Activated T-helper 9 cell treated with anti-CD3 and anti-CD28 coated beads, Interleukin-2, amount 50 U/mL, for 16 hours (primary cell): Measurements from ENCODE around the gene ZNF407.
"Not testable (repeated sequence)": the region's sequence is repeated elsewhere in the genome, so short reads cannot be mapped to it uniquely, and the experiment has no call there.

Source experiments
- DNase-seq: peaks from one replicate; pipeline ENCODE4 v3.0.0-alpha.2; 2020; ENCODE audit warnings: low read depth

Gene ZNF407

GRCh38 chr18:74967979-74968378 lies 370.3 kb downstream of the ZNF407 start:
- no peak for DNase-seq

- not testable (repeated sequence) for DNase-seq
Measured at GRCh38 chr18:74971358-74971757, 373.7 kb downstream of the ZNF407 start.

- not testable (repeated sequence) for DNase-seq
Measured at GRCh38 chr18:74971776-74972175, 374.1 kb downstream of the ZNF407 start.

GRCh38 chr18:74972354-74972753 lies 374.7 kb downstream of the ZNF407 start:
- no peak for DNase-seq

DNA sequence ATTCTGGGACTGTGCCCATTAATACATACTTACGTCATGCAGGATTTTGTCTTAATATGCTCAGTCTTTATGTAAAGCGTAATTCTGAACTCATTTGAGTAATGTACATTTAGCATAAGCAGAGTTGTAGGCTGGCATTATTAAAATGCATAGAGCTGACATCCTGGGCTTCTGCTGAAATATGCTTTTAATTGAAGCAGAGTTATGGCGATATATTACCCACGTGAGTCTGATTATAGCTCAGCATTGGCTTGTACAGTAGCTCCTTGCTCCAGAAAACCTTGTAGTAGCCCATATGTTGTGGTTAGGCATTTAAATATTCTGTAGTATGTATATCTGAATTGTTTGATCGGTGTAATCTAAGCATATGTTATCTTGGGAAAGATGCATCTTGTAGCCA lies 377.3 kb downstream of the ZNF407 start:
- DNase-seq = no peak

DNA sequence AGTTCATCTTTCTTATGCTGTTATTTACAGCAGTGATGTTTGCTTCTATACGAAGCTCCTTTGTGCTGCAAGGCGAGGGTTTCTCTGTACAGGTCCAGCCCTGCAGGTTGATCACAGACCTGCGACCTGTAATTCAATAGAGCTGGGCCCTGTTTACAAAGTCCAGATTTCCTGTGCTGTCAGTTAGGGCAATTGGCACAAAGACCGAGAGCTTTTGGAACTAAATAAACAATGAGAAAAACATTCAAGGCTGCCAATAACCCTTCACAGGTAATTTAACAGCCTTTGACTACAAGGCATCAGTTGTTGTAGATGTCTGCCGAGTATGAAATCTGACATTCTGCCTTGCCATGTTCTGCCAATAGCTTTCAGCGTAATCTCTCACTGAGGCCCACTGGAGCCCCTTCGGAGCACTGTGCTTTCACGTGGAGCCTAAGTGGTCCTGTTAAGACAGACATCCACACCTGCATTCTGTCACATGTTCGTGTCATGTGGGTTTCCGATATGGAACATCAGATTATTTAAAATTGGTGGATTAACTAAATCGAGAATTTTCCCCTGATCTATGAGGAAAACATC lies 378.8 kb downstream of the ZNF407 start:
- no peak for DNase-seq

GRCh38 chr18:74977041-74977440 lies 379.4 kb downstream of the ZNF407 start:
- no peak for DNase-seq

- DNase-seq = no peak
Measured at GRCh38 chr18:74980669-74981068, 383.0 kb downstream of the ZNF407 start.

GRCh38 chr18:74981476-74981875 lies 383.8 kb downstream of the ZNF407 start:
- no peak for DNase-seq

- DNase-seq = no peak
Measured at GRCh38 chr18:74982946-74983635, 385.4 kb downstream of the ZNF407 start.

DNA sequence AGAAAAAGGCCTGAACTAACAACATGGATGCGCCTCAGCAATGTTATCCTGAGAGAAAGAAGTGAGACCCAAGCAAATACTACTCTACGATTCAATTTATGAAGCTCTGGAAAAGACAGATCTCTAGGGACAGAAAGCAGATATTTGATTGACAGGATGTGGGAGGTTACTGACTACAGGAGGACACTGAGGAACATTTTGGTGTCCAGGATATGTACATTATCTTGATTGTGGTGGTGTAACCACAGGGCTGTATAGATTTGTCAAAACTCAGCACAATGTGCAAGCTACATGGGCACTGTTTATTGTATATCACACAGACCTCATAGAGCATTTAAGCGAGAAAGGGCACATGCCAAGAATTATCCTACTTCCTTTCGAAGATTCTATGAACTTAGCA lies 391.5 kb downstream of the ZNF407 start:
- DNase-seq = no peak

DNA sequence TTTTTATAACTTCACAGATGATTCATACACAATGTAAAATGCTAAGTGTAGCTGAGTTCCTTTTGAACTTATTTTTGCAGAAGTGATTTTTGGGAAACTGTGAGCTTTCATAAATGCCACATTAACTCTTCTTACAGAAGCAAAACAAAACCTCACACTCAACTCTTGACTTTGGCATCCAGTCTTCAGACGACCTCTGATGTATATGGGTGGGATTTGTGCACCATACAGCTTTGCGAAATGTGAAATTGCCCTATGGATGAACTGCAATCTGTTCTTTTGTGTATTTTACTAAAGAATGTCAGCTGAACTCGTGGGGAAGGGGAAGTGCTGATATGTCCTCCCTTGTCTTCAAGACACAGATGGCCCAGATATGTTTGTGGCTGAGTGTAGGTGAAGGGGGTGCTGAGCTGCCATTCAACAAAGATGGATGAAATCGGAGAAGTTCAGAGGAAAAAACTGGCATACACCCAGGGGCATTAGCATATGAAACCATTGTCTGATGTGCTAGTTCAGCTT lies 393.0 kb downstream of the ZNF407 start:
- no peak for DNase-seq

GRCh38 chr18:74994502-74995418 lies 397.1 kb downstream of the ZNF407 start:
- no peak for DNase-seq

DNA sequence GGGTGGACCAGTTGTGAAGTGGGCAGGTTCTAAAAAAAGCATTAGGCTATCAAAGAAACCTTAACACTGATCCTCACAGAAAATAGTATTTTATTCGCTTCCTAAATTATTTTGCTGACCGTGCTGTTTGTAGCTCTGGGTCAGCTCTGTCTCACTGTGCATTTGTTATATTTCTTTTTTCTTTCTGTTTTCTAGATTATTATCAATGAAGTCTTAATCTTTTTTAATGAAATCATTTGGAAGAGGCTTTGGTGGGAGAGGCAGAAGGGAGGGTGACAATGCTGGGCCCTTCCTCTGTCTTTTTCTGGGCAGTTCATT lies 397.7 kb downstream of the ZNF407 start:
- no peak for DNase-seq

- DNase-seq = no peak
Measured at GRCh38 chr18:74996055-74996454, 398.4 kb downstream of the ZNF407 start.

DNA sequence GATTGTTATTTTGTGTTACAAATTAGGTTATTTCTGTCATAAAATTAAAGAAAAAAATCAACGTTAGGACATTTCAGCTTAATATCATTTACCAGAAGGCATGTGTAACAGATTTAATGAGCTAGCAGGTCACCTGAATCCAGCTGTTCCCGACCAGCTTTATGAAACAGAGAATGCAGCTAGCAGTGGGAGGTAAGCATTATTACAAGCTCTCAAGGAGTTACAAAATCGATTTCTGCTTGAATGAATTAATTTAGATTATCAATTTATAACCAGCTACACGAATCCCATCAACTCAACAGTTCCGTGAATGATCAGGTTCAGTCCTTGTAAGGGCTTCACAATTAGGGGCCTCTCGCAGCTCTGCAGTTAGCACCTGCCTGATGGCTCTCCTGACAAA lies 399.3 kb downstream of the ZNF407 start:
- DNase-seq = no peak

- no peak for DNase-seq
Measured at GRCh38 chr18:75000920-75001319, 403.2 kb downstream of the ZNF407 start.

GRCh38 chr18:75003039-75003438 lies 405.4 kb downstream of the ZNF407 start:
- DNase-seq = no peak

DNA sequence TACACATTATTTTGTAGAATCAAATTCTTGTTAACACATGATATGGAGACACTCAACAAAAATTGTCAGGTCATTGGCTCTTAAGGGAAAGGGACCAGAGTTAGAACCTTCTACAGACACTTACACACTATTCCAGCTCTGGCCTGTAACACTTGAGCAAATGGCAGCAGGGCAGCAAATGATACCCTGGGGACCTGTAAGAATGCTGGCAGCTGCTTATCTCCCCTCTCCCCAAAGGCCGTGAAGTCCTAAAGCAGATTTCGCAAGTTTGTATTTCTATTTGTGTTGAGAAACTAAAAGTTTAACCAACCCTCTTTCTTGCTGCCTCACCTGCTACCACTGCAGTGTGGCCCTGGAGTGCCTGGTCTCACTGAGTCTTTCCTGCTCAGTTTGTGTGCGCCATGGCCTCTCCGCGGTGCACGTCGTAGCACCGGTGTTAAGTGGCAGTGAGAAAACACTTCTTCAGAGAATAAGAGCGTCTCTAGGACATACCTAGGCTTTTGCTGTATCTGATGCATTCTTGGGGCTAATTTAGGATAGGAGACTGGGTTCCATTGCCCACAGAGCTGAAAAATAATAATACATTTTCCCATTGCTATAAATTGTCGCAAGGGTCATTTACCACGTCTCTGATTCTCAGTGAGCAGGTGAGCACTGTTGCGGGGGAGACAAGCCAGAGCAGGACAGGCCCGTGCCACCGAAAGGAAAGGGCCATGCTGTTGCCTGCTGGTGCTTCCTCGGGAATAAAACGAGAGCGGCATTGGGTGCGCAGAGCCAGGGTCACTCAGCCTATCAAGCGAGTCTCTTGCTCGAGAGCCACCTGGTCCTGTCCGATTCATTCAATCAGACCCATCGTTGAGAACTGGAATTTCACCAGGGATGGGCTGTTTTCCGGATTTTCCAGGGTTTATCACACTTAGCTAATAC lies 406.4 kb downstream of the ZNF407 start:
- no peak for DNase-seq

- DNase-seq = no peak
Measured at GRCh38 chr18:75005626-75006025, 408.0 kb downstream of the ZNF407 start.

DNA sequence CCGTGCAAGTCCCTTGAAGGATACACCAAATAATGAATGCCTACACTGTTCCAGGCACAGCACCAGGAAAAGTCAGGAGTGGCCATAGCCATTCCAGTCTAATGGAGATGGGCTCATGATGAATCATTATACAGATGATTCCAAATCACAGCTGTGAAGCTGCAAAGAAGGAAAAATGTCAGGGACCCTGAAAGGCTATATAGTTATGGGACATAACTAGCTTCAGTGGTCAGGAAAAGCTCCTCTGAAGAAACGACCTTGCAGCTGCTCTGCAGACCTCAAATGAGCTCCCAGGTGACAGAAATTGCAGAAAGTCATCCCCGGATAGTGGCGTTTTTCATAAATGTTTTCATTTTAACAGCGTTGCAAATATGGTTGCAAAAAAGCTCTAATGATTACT lies 410.5 kb downstream of the ZNF407 start:
- no peak for DNase-seq

DNA sequence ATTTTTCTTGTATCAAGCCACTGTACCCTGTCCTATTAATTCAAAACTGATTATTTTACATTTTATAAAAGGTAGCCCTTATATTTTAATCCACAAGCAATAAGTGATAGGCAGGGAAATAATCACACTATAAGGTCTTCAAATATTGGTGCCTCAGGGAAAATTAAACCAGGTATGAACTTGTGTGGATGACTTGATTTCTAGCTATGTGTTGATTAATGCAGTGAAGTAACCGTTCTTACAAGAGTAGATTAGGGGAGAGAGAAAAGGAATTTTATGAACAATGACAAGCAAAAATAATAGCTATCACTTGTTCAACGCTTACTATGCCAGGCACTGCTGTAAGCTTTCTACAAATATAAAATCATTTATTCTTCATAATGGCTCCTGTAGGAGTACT lies 411.6 kb downstream of the ZNF407 start:
- DNase-seq = no peak
